T-helper 17 cell (primary cell): ENCODE measurements around the gene GALNT4. TPM values are rescaled to one million over a fixed set of nuclear protein-coding genes. Genes with fewer than 3 reads are reported as not detected.
A peak's percentile ranks its signal among the peaks of the same experiment; 100 is the strongest.

ENCODE experiments used
- ATAC-seq: fragments of 150-1000 bp; cut with Tn5 transposase; 2 replicates; pipeline ENCODE4 v1.10.0; 2021; ENCODE audit warnings: mild to moderate bottlenecking, moderate library complexity
- DNase-seq, 3 donors: peaks; one replicate each; pipeline versions ENCODE4 v3.0.0 to v3.0.0-alpha.2; 2020 to 2021
- H3K9me3 ChIP-seq: one replicate; pipeline ENCODE4 v1.7.0; 2013; ENCODE audit warnings: low read length, mild to moderate bottlenecking; ENCODE audit not compliant: control insufficient read depth, poor library complexity, severe bottlenecking
- H3K27ac Mint-ChIP-seq: one replicate; pipeline ENCODE4 v1.8.0; 2022; ENCODE audit warnings: mild to moderate bottlenecking, moderate library complexity, mixed read lengths
- H3K27me3 Mint-ChIP-seq: one replicate; pipeline ENCODE4 v1.8.0; 2022; ENCODE audit warnings: mixed read lengths
- H3K36me3 Mint-ChIP-seq: one replicate; pipeline ENCODE4 v1.8.0; 2022; ENCODE audit warnings: low read depth, mixed read lengths
- H3K4me1 Mint-ChIP-seq: one replicate; pipeline ENCODE4 v1.8.0; 2022; ENCODE audit warnings: mild to moderate bottlenecking, mixed read lengths
- H3K4me3 Mint-ChIP-seq: one replicate; pipeline ENCODE4 v1.8.0; 2022; ENCODE audit warnings: mild to moderate bottlenecking, moderate library complexity, mixed read lengths
- total RNA-seq, 4 donors: library from RNA in 2 of 4; stranded (reverse) in 2 of 4; gene quantifications; one replicate each; pipeline ENCODE4 v1.2.3 and lab custom pipeline; 2022 to 2026

The GALNT4 gene
- total RNA-seq, 2 donors from 2014 or later: 9.0 to 13.2 TPM

GRCh38 chr12:89476232-89476631 lies 48.4 kb downstream of the GALNT4 start:
- Mint-ChIP-seq H3K4me1 (peaks cover 31% of the 10 kb centered on the region), H3K27me3 (no peaks in the 10 kb centered on the region), H3K27ac (peak overlapping the region; percentile 29), H3K4me3 (no peak overlapping the region), H3K36me3 (no peaks in the 10 kb centered on the region)
- H3K9me3 ChIP-seq: no peaks in the 10 kb centered on the region
- no peak for ATAC-seq
- DNase-seq: no peak

DNA sequence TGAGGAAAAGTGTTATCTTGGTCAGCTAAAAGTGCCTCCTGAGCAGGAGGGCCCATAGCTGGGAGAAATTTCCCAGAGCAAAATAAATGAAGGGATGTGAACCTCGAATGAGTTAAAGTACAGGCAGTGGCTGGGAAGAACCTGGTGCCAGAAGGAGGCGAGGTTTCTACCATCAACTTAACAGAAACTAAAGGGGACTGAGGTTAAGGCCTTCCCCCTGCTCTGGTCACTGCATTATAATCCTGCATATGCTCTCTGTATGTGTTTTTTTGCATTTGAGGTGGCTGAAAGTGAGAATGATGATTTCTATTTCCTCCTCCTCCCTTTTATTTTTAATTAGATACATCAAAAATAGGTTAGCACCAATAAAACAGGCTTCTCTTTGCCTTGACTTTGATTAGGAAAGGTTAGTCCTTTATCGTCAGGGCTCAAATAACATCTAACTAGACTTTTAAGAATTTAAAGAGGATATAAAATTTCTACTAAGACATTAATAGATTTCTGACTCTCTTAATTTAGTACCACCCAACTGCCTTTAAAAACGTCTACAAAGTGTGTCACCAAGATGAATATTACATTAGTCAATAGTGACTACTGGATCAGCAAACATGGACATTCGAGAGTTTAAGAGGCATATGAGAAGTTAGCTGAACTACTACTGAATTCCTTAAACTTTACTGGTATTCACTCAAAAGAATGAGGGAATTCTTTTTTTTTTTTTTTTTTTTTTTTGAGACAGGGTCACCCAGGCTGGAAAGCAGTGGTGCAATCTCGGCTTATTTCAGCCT lies 49.2 kb downstream of the GALNT4 start:
- DNase-seq (no peak), ATAC-seq (no peak)
- H3K4me3 Mint-ChIP-seq: no peak overlapping the region
- H3K36me3 Mint-ChIP-seq: no peaks in the 10 kb centered on the region
- no peaks in the 10 kb centered on the region for H3K27me3 Mint-ChIP-seq
- peak overlapping the region; percentile 56 for H3K27ac Mint-ChIP-seq
- H3K4me1 Mint-ChIP-seq: peaks cover 30% of the 10 kb centered on the region
- H3K9me3 ChIP-seq: no peaks in the 10 kb centered on the region

GRCh38 chr12:89474615-89475014 lies 50.0 kb downstream of the GALNT4 start:
- no peak for ATAC-seq
- H3K9me3 ChIP-seq: no peaks in the 10 kb centered on the region
- DNase-seq: no peak
- Mint-ChIP-seq H3K27me3 (no peaks in the 10 kb centered on the region), H3K4me1 (peaks cover 30% of the 10 kb centered on the region), H3K27ac (peak overlapping the region; percentile 56), H3K36me3 (no peaks in the 10 kb centered on the region), H3K4me3 (peak overlapping the region; percentile 12)

Other genes with a start within 250 kb of the GALNT4 start
- gene DUSP6, start 172.3 kb downstream of the GALNT4 start, total RNA-seq: 10 to 100 TPM; 15.5 to 37.7 TPM
- 10 to 100 TPM; 18.2 to 22.0 TPM for gene POC1B, start 1.3 kb upstream of the GALNT4 start, total RNA-seq
- 100 to 1,000 TPM; 123 to 158 TPM for gene ATP2B1, start 184.0 kb upstream of the GALNT4 start, total RNA-seq